ENCODE measurements around the gene PROSER3. TPM values are rescaled to one million over a fixed set of nuclear protein-coding genes. Genes with fewer than 3 reads are reported as not detected.
A peak's percentile ranks its signal among the peaks of the same experiment; 100 is the strongest.

The PROSER3 gene
- total RNA-seq, 1 experiment from 2014 or later: 17.5 TPM

DNA sequence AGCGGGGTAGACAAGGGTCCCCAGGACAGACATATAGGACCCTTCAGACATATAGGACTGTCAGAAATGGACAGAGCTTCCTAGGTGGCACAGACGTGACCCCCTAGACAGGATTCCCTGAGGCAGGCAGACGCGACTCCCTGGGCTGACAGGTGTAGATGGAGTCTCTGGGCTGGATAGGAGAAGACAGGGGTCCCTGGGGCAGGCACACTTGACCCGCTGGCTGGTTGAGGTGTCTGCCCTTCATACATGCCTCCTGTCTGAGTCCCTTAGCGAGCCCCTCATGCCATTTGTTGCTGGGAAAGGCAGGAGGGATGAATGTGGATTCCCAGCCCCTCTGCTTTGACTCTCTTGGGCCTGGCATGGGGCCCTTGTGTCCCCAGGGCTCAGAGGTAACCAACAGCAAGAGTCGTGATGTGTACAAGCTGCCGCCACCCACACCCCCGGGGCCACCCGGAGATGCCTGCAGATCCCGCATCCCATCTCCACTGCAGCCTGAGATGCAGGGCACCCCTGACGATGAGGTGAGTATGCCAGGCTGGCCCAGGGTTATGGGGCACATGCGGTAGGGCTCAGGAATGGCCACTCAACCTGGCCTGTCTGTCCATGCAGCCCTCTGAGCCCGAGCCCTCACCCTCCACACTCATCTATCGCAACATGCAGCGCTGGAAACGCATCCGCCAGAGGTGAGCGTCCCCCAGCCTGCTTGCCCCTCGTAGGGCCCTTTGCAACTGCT is 4.2 kb upstream of the PROSER3 start:
- Histone ChIP-seq H3K79me2 (ENCODE audit: low read length) (peaks cover 20% of the 10 kb centered on the region), H3K9me2 (replicated peaks; ENCODE audit: insufficient read depth, low read length) (no peaks in the 10 kb centered on the region), H3K36me3 (ENCODE audit: insufficient read depth, low read length) (no peaks in the 10 kb centered on the region), H3K9me3 (ENCODE audit: low read length) (no peaks in the 10 kb centered on the region), H3K27ac (ENCODE audit: low read length) (no peak overlapping the region), H3K4me2 (ENCODE audit: low read depth, low read length, poor library complexity, severe bottlenecking) (no peak overlapping the region), H3K4me3 (ENCODE audit: low read length) (no peak overlapping the region), H4K20me1 (ENCODE audit: insufficient read depth, low read depth, low read length) (peaks cover 4% of the 10 kb centered on the region; the same call in 1 of the 2 replicates), H3K4me1 (ENCODE audit: low read length) (peaks cover 24% of the 10 kb centered on the region), H3K9ac (ENCODE audit: low read length) (no peak overlapping the region), H2AFZ (ENCODE audit: low read length) (no peak overlapping the region), H3K27me3 (ENCODE audit: low read length) (no peaks in the 10 kb centered on the region)
- no peak for DNase-seq

DNA sequence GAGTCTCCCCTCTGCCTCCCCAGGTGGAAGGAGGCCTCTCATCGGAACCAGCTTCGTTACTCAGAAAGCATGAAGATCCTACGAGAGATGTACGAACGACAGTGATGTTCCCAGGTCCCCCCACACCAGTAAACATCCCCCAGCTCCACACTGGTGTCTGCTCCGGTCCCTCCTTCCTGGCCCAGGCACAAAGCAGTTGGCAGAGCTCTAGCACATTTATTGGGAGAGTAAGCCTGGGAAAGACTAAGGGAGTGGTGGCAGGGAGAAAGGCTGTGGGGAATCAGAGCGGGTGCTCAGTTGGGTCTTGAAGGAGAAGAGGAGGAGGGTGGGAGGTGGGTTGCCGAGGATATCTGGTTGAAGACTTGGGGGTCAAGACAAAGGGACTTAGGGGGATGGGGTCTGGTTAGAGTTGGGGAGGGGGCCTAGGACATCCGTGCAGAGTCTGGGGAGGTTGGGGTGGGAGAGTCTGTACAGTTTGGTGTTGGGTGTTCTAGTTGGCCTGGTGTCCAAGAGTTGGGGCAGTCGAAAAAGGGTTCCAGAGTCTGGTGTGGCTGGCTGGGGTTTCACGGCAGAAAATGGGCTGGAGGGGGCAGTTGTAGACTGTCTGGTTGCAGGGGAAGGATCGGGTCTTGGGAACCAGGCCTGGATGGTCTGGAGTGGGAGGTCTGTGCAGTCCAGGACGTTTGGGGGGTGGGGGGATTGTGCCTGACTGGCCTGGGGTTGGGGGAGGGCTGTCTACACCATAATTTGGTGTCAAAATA is 3.4 kb upstream of the PROSER3 start:
- Histone ChIP-seq H3K4me1 (ENCODE audit: low read length) (peaks cover 27% of the 10 kb centered on the region), H4K20me1 (ENCODE audit: insufficient read depth, low read depth, low read length) (peaks cover 10% of the 10 kb centered on the region; the same call in 1 of the 2 replicates), H3K9ac (ENCODE audit: low read length) (no peak overlapping the region), H3K4me2 (ENCODE audit: low read depth, low read length, poor library complexity, severe bottlenecking) (no peak overlapping the region), H3K9me3 (ENCODE audit: low read length) (no peaks in the 10 kb centered on the region), H2AFZ (ENCODE audit: low read length) (no peak overlapping the region), H3K27me3 (ENCODE audit: low read length) (no peaks in the 10 kb centered on the region), H3K36me3 (ENCODE audit: insufficient read depth, low read length) (0 out of 2 replicates have a peak, but pooled peaks cover under 1% of the 10 kb centered on the region), H3K4me3 (ENCODE audit: low read length) (no peak overlapping the region), H3K9me2 (replicated peaks; ENCODE audit: insufficient read depth, low read length) (no peaks in the 10 kb centered on the region), H3K27ac (ENCODE audit: low read length) (no peak overlapping the region), H3K79me2 (ENCODE audit: low read length) (peaks cover 23% of the 10 kb centered on the region)
- no peak for DNase-seq

DNA sequence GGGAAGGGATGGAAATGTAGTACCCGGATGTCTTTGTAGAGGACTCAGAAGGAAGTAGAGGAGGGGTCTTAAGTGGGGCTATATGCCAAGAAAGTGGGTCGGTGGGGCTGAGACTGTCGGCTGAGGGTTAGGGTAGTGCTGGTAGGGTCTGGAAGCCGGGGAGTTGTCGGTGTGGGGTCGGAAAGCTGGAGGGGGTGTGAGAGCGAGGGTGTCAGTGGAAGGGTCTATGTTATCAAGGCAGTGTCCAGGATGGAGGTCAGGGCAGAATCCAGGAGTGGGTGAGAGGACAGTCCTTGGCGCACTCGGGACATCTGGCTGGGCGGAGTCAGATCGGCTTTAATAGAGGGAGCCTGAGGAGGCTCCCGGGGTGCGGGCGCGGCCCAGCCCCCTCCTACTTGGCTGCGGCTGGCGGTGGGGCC is 2.8 kb upstream of the PROSER3 start:
- no peaks in the 10 kb centered on the region for H3K9me2 ChIP-seq (replicated peaks; ENCODE audit: insufficient read depth, low read length)
- H3K4me2 ChIP-seq (ENCODE audit: low read depth, low read length, poor library complexity, severe bottlenecking): no peak overlapping the region
- H3K9me3 ChIP-seq (ENCODE audit: low read length): no peaks in the 10 kb centered on the region
- peaks cover 25% of the 10 kb centered on the region for H3K4me1 ChIP-seq (ENCODE audit: low read length)
- H3K27ac ChIP-seq (ENCODE audit: low read length): no peak overlapping the region
- H2AFZ ChIP-seq (ENCODE audit: low read length): no peak overlapping the region
- H3K36me3 ChIP-seq (ENCODE audit: insufficient read depth, low read length): peaks cover 5% of the 10 kb centered on the region
- no peaks in the 10 kb centered on the region for H3K27me3 ChIP-seq (ENCODE audit: low read length)
- no peak overlapping the region for H3K9ac ChIP-seq (ENCODE audit: low read length)
- DNase-seq: no peak
- H3K4me3 ChIP-seq (ENCODE audit: low read length): no peak overlapping the region
- peaks cover 24% of the 10 kb centered on the region for H3K79me2 ChIP-seq (ENCODE audit: low read length)
- peaks cover 10% of the 10 kb centered on the region; the same call in 1 of the 2 replicates for H4K20me1 ChIP-seq (ENCODE audit: insufficient read depth, low read depth, low read length)

DNA sequence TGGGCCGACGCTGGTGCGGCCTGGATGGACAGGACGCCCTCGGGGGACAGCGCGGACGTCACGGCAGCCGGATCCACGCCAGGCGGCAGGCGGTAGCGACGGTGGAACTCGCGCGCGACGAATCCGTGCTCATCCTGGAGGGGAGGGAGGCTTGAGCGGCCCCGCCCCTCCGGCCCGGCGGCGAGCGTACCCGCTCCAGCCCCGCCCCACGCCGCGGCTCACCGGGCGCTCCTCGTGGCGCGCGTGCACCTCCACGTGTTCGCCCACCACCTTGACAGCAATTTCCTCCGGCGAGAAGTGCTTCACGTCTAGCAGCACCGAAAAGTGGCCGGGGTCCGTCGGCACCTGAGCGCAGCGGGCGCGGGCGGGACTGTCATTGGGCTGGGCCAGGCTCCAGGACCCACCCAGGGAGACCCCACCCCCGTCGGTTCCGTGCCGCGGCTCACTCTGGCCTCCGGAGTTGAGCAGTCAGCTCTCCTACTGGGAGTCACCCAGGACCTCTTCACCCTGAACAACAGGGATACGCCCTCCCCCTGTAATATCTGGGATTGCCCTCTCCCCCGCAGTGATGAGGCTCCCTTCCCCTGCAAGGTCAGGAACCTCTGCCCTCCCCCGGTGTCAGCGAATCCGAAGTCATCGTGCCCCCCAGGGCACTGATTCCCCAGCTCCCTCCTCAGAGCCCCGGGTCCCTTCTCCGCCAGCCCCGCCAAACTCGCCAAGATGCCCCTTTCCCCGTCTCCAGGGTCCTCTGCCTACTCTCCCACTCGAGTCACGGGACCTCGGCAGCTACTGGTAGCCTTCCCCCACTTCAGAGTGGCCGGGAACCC is 2.2 kb upstream of the PROSER3 start:
- H3K9ac ChIP-seq (ENCODE audit: low read length): no peak overlapping the region
- DNase-seq: no peak
- no peaks in the 10 kb centered on the region for H3K9me3 ChIP-seq (ENCODE audit: low read length)
- no peak overlapping the region for H3K4me2 ChIP-seq (ENCODE audit: low read depth, low read length, poor library complexity, severe bottlenecking)
- peaks cover 23% of the 10 kb centered on the region for H3K79me2 ChIP-seq (ENCODE audit: low read length)
- peaks cover 10% of the 10 kb centered on the region; the same call in 1 of the 2 replicates for H4K20me1 ChIP-seq (ENCODE audit: insufficient read depth, low read depth, low read length)
- H3K27me3 ChIP-seq (ENCODE audit: low read length): no peaks in the 10 kb centered on the region
- H3K27ac ChIP-seq (ENCODE audit: low read length): no peak overlapping the region
- H3K4me1 ChIP-seq (ENCODE audit: low read length): peaks cover 22% of the 10 kb centered on the region
- H2AFZ ChIP-seq (ENCODE audit: low read length): no peak overlapping the region
- no peaks in the 10 kb centered on the region for H3K9me2 ChIP-seq (replicated peaks; ENCODE audit: insufficient read depth, low read length)
- peaks cover 11% of the 10 kb centered on the region for H3K36me3 ChIP-seq (ENCODE audit: insufficient read depth, low read length)
- no peak overlapping the region for H3K4me3 ChIP-seq (ENCODE audit: low read length)

DNA sequence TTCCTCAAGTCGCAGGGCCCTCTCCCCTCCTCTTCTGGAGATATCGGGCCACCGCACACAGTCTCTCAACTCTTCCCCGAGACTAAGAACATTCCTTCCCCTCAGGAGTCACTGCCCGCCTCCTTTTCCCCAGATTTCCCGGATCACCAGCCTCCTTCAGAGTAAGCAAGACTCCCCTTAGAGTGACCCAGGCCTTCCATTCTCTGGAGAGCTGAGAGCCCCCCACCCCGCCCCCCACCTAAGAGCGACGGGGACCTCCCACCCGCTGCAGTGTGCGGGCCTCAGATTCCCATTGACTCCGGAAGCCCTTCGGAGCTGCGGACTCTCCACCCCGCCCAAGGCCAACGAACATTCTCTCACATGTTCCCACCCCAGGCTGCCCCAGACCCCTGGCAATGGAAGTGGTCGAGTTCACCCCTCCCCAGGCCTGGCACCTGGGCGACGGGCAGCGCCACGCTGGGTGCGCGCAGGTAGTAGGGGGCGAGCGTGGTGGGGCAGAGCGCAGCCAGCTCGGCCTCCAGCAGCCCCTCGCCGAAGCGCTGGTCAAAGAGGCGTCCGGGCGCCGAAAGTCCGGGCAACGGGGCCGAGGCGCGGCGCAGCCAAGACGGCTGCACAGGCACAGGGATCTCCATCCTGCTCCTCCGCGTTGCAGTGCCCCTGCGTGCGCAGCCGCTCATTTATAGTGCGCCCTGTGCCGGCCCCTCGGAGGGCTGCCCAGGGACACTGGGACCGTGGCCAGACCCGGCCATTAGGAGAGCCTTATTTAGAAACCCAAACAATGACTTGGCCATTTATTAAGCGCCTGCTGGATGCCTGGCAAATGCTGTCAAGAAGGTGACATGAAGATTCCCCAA is 1.4 kb upstream of the PROSER3 start, which contains the start of gene HSPB6:
Gene HSPB6 (minus strand): TSS at position 653 of the 854 bp plus-strand sequence. CDS start 21 bp downstream, at position 632.
- Histone ChIP-seq H3K9ac (ENCODE audit: low read length) (peak within 1 kb of the TSS; percentile 85), H3K27me3 (ENCODE audit: low read length) (no peaks in the 10 kb centered on the region), H3K4me2 (ENCODE audit: low read depth, low read length, poor library complexity, severe bottlenecking) (peak within 1 kb of the TSS; percentile 89), H3K27ac (ENCODE audit: low read length) (peak within 1 kb of the TSS; percentile 88), H3K9me2 (replicated peaks; ENCODE audit: insufficient read depth, low read length) (no peaks in the 10 kb centered on the region), H3K36me3 (ENCODE audit: insufficient read depth, low read length) (peaks cover 13% of the 10 kb centered on the region), H3K4me3 (ENCODE audit: low read length) (peak within 1 kb of the TSS; percentile 83), H3K79me2 (ENCODE audit: low read length) (peaks cover 23% of the 10 kb centered on the region), H3K9me3 (ENCODE audit: low read length) (no peaks in the 10 kb centered on the region), H2AFZ (ENCODE audit: low read length) (no peak within 1 kb of the TSS), H4K20me1 (ENCODE audit: insufficient read depth, low read depth, low read length) (peaks cover 10% of the 10 kb centered on the region; the same call in 1 of the 2 replicates), H3K4me1 (ENCODE audit: low read length) (peaks cover 22% of the 10 kb centered on the region)
- DNase-seq: no peak

DNA sequence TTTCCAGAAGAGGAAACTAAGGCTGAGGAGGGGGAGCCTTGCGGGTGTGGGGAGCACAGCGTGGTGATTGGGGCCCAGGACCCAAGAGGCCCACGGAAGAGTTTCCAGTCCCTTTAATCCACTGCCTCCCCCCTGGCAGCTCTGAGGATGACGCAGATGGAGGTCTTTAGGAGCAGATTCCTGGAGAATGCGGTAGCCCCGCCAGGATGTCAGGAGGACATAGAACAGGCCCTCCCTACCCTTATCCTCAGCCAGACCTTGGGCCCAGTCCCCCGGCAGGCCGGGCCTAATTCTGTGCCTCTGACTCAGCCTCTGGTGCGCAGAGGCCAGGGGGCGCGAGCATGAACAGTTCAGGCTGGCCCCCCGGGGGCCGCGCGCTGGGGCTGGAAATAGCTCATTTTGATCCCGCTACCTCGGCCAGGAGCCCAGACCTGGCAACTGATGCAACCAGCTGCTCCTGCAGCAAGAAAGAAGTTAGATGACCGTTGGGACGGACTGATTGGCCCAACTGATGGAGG is 686 bp upstream of the PROSER3 start:
- Histone ChIP-seq H3K9me3 (ENCODE audit: low read length) (no peaks in the 10 kb centered on the region), H2AFZ (ENCODE audit: low read length) (no peak overlapping the region), H3K4me2 (ENCODE audit: low read depth, low read length, poor library complexity, severe bottlenecking) (peak overlapping the region; percentile 89), H3K4me3 (ENCODE audit: low read length) (peak overlapping the region; percentile 83), H3K27me3 (ENCODE audit: low read length) (no peaks in the 10 kb centered on the region), H3K9ac (ENCODE audit: low read length) (peak overlapping the region; percentile 85), H4K20me1 (ENCODE audit: insufficient read depth, low read depth, low read length) (peaks cover 10% of the 10 kb centered on the region; the same call in 1 of the 2 replicates), H3K36me3 (ENCODE audit: insufficient read depth, low read length) (peaks cover 13% of the 10 kb centered on the region), H3K9me2 (replicated peaks; ENCODE audit: insufficient read depth, low read length) (no peaks in the 10 kb centered on the region), H3K4me1 (ENCODE audit: low read length) (peaks cover 22% of the 10 kb centered on the region), H3K79me2 (ENCODE audit: low read length) (peaks cover 23% of the 10 kb centered on the region), H3K27ac (ENCODE audit: low read length) (peak overlapping the region; percentile 88)
- peak; percentile 84 for DNase-seq

DNA sequence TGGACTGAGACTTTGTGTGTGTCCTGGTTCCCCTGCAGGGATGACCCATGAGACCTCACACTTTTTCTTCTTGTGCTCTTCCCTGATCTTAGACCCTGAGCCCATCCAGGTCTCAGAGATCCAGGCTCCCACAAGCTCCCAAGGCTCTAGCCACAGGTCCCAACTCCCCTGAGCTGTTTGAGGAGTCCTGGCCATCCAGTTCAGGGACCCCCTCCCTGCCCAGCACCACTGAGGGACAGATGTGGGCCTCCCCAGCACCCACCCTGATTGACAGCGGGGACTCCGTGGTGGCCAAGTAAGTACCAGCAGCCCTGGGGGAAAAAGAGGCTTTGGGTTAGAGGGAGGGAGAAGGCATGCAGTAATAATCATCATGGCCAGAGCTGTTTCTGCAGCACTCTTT is 1.7 kb downstream of the PROSER3 start:
- peaks cover 13% of the 10 kb centered on the region for H3K36me3 ChIP-seq (ENCODE audit: insufficient read depth, low read length)
- H3K9me2 ChIP-seq (replicated peaks; ENCODE audit: insufficient read depth, low read length): no peaks in the 10 kb centered on the region
- no peak for DNase-seq
- H3K9ac ChIP-seq (ENCODE audit: low read length): no peak overlapping the region
- H4K20me1 ChIP-seq (ENCODE audit: insufficient read depth, low read depth, low read length): peaks cover 10% of the 10 kb centered on the region; the same call in 1 of the 2 replicates
- peaks cover 23% of the 10 kb centered on the region for H3K79me2 ChIP-seq (ENCODE audit: low read length)
- peak overlapping the region; percentile 65 for H3K4me2 ChIP-seq (ENCODE audit: low read depth, low read length, poor library complexity, severe bottlenecking)
- no peak overlapping the region for H3K4me3 ChIP-seq (ENCODE audit: low read length)
- H3K27me3 ChIP-seq (ENCODE audit: low read length): no peaks in the 10 kb centered on the region
- H2AFZ ChIP-seq (ENCODE audit: low read length): no peak overlapping the region
- no peaks in the 10 kb centered on the region for H3K9me3 ChIP-seq (ENCODE audit: low read length)
- H3K27ac ChIP-seq (ENCODE audit: low read length): no peak overlapping the region
- H3K4me1 ChIP-seq (ENCODE audit: low read length): peaks cover 22% of the 10 kb centered on the region

Measured in Karpas-422 (cell line).